Spleen (tissue), 11 donors: Measurements from ENCODE around the gene ATXN1. TPM values are rescaled to one million over a fixed set of nuclear protein-coding genes. Genes with fewer than 3 reads are reported as not detected.
A peak's percentile ranks its signal among the peaks of the same experiment; 100 is the strongest.
"Not testable (repeated sequence)": the region's sequence is repeated elsewhere in the genome, so short reads cannot be mapped to it uniquely, and the experiment has no call there.

Experiments used
- DNase-seq: peaks from one replicate; pipeline ENCODE4 v3.0.0-alpha.2; 2020
- H3K27ac ChIP-seq, 8 donors: fragments of 200-600 bp; sonication (generic) in 7 of 8; 1 replicate in 4 of 8; 2 replicates in 4 of 8; pipeline versions ENCODE4 v1.5.0 to v1.8.0; 2016 to 2021; ENCODE audit warnings: inconsistent platforms in 4 of 8, mild to moderate bottlenecking in 4 of 8, moderate library complexity in 1 of 8
- H3K27me3 ChIP-seq, 7 donors: fragments of 200-600 bp; sonication (generic) in 6 of 7; replicated peaks in 1 of 7; 1 replicate in 4 of 7; 2 replicates in 3 of 7; pipeline versions ENCODE4 v1.5.0 to v1.8.0; 2016 to 2021; ENCODE audit warnings: inconsistent platforms in 3 of 7, mild to moderate bottlenecking in 1 of 7
- H3K36me3 ChIP-seq, 6 donors: fragments of 200-600 bp; sonication (generic) in 5 of 6; 1 replicate in 4 of 6; 2 replicates in 2 of 6; pipeline versions ENCODE4 v1.5.0 to v1.8.0; 2016 to 2021; ENCODE audit warnings: inconsistent platforms in 2 of 6
- H3K4me1 ChIP-seq, 6 donors: fragments of 200-600 bp; sonication (generic) in 5 of 6; 1 replicate in 3 of 6; 2 replicates in 3 of 6; pipeline versions ENCODE4 v1.5.0 to v1.8.0; 2016 to 2021; ENCODE audit warnings: inconsistent platforms in 3 of 6
- H3K4me3 ChIP-seq, 8 donors: fragments of 200-600 bp; sonication (generic) in 7 of 8; 1 replicate in 4 of 8; 2 replicates in 4 of 8; pipeline versions ENCODE4 v1.5.0 to v1.8.0; 2016 to 2021; ENCODE audit warnings: inconsistent platforms in 4 of 8, mild to moderate bottlenecking in 4 of 8, moderate library complexity in 2 of 8
- H3K9me3 ChIP-seq, 8 donors: fragments of 200-600 bp; sonication (generic) in 7 of 8; 1 replicate in 4 of 8; 2 replicates in 4 of 8; pipeline versions ENCODE4 v1.5.0 to v1.8.0; 2016 to 2021; ENCODE audit warnings: inconsistent platforms in 4 of 8
- POLR2A ChIP-seq, 3 donors: fragments of 450-650 bp; IDR thresholded peaks; one replicate each; pipeline ENCODE4 v1.5.1; 2017; ENCODE audit warnings: antibody characterized with exemption in 3 of 3, mild to moderate bottlenecking in 1 of 3
- POLR2AphosphoS5 ChIP-seq, 3 donors: sonication (generic); formaldehyde crosslinking; IDR thresholded peaks; one replicate each; pipeline ENCODE4 v1.5.1; 2017; ENCODE audit warnings: antibody characterized with exemption in 3 of 3
- WGBS, 5 donors: extraction: QIAGEN DNeasy Blood & Tissue Kit in 3 of 5; methylation state at CpG; one replicate each; pipeline versions ENCODE4 v1.1.5 to v1.1.7; 2013 to 2018; 5-methylcytosine and 5-hydroxymethylcytosine counted together
- intact Hi-C: fragments of 100-400 bp; cut with DNase I; formaldehyde crosslinking; loops from one replicate; pipeline ENCODE4 v1.15.0; 2023; ENCODE audit warnings: low total_unique reads
- polyA plus RNA-seq, 3 donors: library from polyadenylated mRNA; stranded (reverse); fragments of 200-250 nt; gene quantifications; one replicate each; pipeline ENCODE4 v1.2.1, GENCODE V29; 2013
- total RNA-seq, 7 donors: library from RNA; depleted of rRNA in 3 of 7; stranded (reverse); fragments of >200 nt in 3 of 7; fragmentation: NEBNext Ultra II Directional in 4 of 7; extraction: Animal tissue kit (Norgen Biotek cat#: 25700) in 4 of 7; gene quantifications; one replicate each; pipeline versions ENCODE4 v1.1.0 to v1.2.1, GENCODE V29; 2016 to 2021
- TF ChIP-seq, protein P1 (sequence below), 11 experiments: fragments of 200-600 bp in 7 of 11; fragments of 450-650 bp in 4 of 11; sonication (generic) in 4 of 11; IDR thresholded peaks in 8 of 11; conservative IDR thresholded peaks in 3 of 11; 1 replicate in 7 of 11; 2 replicates in 4 of 11; pipeline versions ENCODE4 v1.4.0 to v1.8.0; 2016 to 2021; ENCODE audit warnings: antibody characterized with exemption in 11 of 11, inconsistent platforms in 4 of 11, mild to moderate bottlenecking in 1 of 11
- donor health status: healthy with polysubstance abuse.
- donor health status: DM: no; HTN: no; CAD: no; lungs with moderate emphysema.
- donor health status: DM: no; HTN: no; CAD: no.
- donor health status: Bipolar disorder and iron deficiency.
- donor health status: healthy.
- donor health status: DM: no; HTN: no; CAD: no.
- donor health status: DM: yes; HTN: yes; CAD: no.

The ATXN1 gene
- total and polyA plus RNA-seq, 10 donors, result 3.5 to 123 (median 73.9) TPM

DNA sequence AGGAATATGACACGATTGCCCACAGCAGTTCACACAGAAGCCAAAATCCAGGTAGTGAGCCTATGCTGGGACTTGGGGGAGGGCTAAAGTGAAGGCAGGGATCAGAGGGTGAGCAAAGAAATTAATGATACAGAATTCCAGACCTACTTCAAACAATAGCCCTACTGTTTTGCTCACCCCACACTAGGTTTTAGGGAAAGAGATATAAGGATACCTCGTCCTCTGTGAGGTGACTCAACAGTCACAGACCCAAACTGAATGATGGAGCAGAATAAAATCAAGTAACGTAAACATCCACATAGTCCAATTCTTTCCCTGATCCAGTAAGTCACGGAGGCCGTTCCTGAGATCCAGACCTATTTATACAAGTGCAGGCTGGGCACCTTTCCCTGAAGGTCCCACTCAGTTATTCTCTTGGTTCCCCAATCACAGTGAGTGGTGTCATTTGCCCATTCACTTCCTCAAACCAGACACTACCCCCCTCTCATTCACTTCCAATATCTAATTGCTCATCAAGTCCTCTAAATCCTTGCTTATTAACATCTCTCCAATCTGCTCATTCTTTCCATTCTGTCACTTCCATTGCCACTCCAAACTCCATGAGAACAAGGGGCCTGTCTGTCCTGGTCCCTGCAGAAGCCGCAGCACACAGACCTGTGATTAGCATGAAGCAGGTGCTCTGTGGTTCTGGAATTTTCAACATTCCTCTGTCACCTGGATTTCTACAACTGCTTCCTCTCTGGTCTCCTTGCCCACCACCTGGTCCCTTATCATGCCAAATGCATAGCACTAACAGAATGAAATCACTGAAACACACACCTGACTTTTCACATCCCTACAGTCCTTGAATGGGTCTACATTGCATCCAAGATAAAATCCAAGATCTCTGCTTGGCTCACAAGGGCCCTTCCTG lies 55.9 kb downstream of the ATXN1 start:
- TF ChIP-seq POLR2A (IDR thresholded peaks at IDR 0.05) (no peak), POLR2AphosphoS5 (IDR thresholded peaks at IDR 0.05) (no peak)
- TF ChIP-seq, protein P1, sequence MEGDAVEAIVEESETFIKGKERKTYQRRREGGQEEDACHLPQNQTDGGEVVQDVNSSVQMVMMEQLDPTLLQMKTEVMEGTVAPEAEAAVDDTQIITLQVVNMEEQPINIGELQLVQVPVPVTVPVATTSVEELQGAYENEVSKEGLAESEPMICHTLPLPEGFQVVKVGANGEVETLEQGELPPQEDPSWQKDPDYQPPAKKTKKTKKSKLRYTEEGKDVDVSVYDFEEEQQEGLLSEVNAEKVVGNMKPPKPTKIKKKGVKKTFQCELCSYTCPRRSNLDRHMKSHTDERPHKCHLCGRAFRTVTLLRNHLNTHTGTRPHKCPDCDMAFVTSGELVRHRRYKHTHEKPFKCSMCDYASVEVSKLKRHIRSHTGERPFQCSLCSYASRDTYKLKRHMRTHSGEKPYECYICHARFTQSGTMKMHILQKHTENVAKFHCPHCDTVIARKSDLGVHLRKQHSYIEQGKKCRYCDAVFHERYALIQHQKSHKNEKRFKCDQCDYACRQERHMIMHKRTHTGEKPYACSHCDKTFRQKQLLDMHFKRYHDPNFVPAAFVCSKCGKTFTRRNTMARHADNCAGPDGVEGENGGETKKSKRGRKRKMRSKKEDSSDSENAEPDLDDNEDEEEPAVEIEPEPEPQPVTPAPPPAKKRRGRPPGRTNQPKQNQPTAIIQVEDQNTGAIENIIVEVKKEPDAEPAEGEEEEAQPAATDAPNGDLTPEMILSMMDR (IDR thresholded peaks at IDR 0.05 in 8 of 11, conservative IDR thresholded peaks at IDR 0.05 in 3 of 11), result no peak
- Histone ChIP-seq H3K27me3 (no peaks in the 10 kb centered on the region), H3K4me3 (peak overlapping the region in 1 of 8 donors; percentile 40), H3K27ac (peak overlapping the region in 7 of 8 donors; percentile 15 to 87 (median 74)), H3K9me3 (no peaks in the 10 kb centered on the region), H3K36me3 (no peaks in the 10 kb centered on the region), H3K4me1 (peaks cover 7 to 74% (median 62%) of the 10 kb centered on the region in 6 donors)
- DNase-seq, result no peak
- 72 to 94% (median 76%) methylated on average over 6 of the region's 6 CpGs for WGBS, 5 donors
- intact Hi-C loops, result no loop called here

DNA sequence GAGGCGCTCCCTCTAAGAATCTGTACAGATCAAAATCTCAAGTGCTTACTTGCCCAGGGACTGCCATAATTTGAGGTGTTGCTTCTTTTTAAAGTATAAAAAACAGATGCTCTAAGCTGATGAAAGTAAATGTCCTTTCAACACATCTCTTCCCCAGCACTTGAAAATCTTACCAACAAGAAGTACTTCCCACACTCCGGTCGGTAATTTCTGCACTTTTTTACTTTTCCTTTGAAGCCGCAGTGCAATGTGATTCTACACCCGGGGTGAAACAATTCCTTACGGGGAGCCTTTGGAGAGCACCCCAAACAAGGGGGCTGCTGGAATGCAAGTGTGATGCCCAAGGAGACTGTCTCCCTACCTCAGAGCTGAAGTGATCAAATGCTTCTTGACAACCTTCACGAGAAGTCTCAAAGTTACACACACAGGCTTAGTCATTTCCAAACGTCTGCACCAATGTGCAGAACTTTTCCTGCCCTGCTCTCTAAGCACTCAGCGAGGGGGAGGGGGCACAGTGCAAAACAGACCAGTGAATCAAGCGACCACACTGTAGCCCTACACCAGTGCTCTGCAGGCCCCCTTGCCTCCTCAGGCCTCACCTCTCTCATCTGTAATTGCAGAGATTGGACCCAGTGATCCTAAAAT lies 56.7 kb downstream of the ATXN1 start:
- no peak for DNase-seq
- 16 to 48% (median 37%) methylated on average over 10 of the region's 10 CpGs for WGBS, 5 donors
- Histone ChIP-seq H3K36me3 (no peaks in the 10 kb centered on the region), H3K27me3 (no peaks in the 10 kb centered on the region), H3K4me1 (peaks cover 7 to 78% (median 69%) of the 10 kb centered on the region in 6 donors), H3K4me3 (peak overlapping the region in 1 of 8 donors; percentile 40), H3K9me3 (no peaks in the 10 kb centered on the region), H3K27ac (peak overlapping the region in 7 of 8 donors; percentile 48 to 87 (median 66))
- TF ChIP-seq POLR2A (IDR thresholded peaks at IDR 0.05) (no peak), POLR2AphosphoS5 (IDR thresholded peaks at IDR 0.05) (no peak)
- TF ChIP-seq, protein P1 (IDR thresholded peaks at IDR 0.05 in 8 of 11, conservative IDR thresholded peaks at IDR 0.05 in 3 of 11), result no peak
- intact Hi-C loops, result no loop called here

DNA sequence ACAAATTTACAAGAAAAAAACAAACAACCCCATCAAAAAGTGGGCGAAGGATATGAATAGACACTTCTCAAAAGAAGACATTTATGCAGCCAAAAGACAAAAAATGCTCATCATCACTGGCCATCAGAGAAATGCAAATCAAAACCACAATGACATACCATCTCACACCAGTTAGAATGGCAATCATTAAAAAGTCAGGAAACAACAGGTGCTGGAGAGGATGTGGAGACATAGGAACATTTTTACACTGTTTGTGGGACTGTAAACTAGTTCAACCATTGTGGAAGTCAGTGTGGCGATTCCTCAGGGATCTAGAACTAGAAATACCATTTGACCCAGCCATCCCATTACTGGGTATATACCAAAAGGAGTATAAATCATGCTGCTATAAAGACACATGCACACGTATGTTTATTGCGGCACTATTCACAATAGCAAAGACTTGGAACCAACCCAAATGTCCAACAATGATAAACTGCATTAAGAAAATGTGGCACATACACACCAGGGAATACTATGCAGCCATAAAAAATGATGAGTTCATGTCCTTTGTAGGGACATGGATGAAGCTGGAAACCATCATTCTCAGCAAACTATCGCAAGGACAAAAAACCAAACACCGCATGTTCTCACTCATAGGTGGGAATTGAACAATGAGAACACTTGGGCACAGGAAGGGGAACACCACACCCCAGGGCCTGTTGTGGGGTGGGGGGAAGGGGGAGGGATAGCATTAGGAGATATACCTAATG lies 58.5 kb downstream of the ATXN1 start:
- H3K36me3 ChIP-seq, H3K4me3 ChIP-seq, DNase-seq, intact Hi-C loops, H3K9me3 ChIP-seq, H3K27me3 ChIP-seq, H3K27ac ChIP-seq: not testable (repeated sequence)
- 90 to 100% (median 93%) methylated on average over 4 to 6 of the region's 6 CpGs for WGBS, 5 donors
- H3K4me1 ChIP-seq, result peaks cover 7 to 83% (median 76%) of the 10 kb centered on the region in 6 donors

DNA sequence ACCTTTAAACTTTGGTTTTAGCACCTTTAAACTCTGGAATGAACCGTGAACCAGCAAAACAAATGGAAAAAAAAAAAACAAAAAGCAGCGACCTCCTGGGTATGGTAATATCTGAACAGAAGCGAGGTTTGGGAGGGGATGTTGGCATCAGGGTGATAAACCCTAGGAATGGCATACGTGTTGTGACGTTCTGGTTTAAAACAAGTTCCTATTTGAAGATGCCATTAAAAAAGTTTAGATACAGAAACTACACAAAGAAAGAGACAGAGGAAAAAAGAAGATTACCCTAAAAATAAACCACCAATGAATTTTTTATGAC lies 60.4 kb downstream of the ATXN1 start:
- H3K27me3 ChIP-seq, result no peaks in the 10 kb centered on the region
- H3K4me1 ChIP-seq, result peaks cover 3 to 83% (median 68%) of the 10 kb centered on the region in 6 donors
- TF ChIP-seq, protein P1 (IDR thresholded peaks at IDR 0.05 in 8 of 11, conservative IDR thresholded peaks at IDR 0.05 in 3 of 11), result no peak
- no peak for TF ChIP-seq POLR2A (IDR thresholded peaks at IDR 0.05)
- no peak for TF ChIP-seq POLR2AphosphoS5 (IDR thresholded peaks at IDR 0.05)
- peak overlapping the region in 4 of 8 donors; percentile 12 to 60 (median 24) for H3K4me3 ChIP-seq
- intact Hi-C loops, result no loop called here
- 25 to 51% (median 31%) methylated on average over 5 of the region's 5 CpGs for WGBS, 5 donors
- H3K9me3 ChIP-seq, result no peaks in the 10 kb centered on the region
- H3K27ac ChIP-seq, result peak overlapping the region in 6 of 8 donors; percentile 71 to 87 (median 79)
- H3K36me3 ChIP-seq, result no peaks in the 10 kb centered on the region
- DNase-seq, result no peak
